ENCODE results near the gene LSM12.
A peak's percentile ranks its signal among the peaks of the same experiment; 100 is the strongest.

LSM12 gene

GRCh38 chr17:44007346-44008204 is 58.9 kb downstream of the LSM12 start:
- Histone ChIP-seq H3K27me3 (ENCODE audit: insufficient read depth, low read length) (peaks cover 41% of the 10 kb centered on the region), H3K36me3 (ENCODE audit: insufficient read depth, low read depth, low read length) (peaks cover 7% of the 10 kb centered on the region; the same call in 1 of the 2 replicates), H3K9me3 (ENCODE audit: insufficient read depth, low read depth, low read length) (no peaks in the 10 kb centered on the region), H3K4me1 (ENCODE audit: insufficient read depth, low read length) (peaks cover 16% of the 10 kb centered on the region), H3K4me3 (ENCODE audit: low read length) (peak overlapping the region; percentile 91), H3K27ac (ENCODE audit: low read length) (no peak overlapping the region), H3K9ac (ENCODE audit: low read depth, low read length) (peak overlapping the region; percentile 65; the same call in 1 of the 2 replicates)

DNA sequence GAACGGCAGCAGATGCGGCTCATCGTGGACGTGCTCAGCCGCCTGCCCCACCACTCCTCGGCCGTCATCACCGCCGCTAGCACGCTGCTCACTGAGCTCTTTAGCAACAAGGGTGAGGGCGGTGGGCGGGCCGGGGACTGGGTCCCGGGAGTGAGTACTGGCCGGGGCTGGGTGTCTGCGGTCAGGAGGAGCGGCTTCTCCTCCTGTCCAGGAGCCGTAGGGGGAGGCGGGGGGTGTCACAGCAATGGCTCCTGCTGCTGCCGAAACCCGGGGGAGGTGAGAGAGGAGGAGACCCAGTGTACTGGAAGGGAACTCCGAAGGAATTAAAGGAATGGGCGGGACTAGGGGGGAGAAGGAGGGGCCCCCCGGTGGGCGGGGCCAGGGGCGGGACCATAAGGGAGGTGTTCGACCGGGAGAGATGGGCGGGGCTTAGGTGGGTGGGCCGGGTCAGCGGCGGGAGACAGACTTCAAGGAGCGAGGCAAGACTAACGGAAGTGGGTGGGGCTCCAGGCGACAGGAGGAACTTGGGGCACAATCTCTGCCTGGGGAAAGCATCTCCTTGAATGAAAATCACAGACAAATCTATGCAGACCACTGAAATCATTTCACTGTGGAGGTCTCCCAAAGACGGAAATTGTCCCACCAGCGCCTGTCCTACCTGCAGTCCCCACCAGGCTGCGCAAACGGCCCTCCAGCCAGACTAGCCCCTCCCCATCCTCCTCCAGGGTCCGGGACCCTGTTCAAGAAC is 59.7 kb downstream of the LSM12 start:
- peak overlapping the region; percentile 91 for H3K4me3 ChIP-seq (ENCODE audit: low read length)
- H3K9ac ChIP-seq (ENCODE audit: low read depth, low read length) = peak overlapping the region; percentile 65; the same call in 1 of the 2 replicates
- H3K4me1 ChIP-seq (ENCODE audit: insufficient read depth, low read length) = peaks cover 16% of the 10 kb centered on the region
- no peaks in the 10 kb centered on the region for H3K9me3 ChIP-seq (ENCODE audit: insufficient read depth, low read depth, low read length)
- peaks cover 3% of the 10 kb centered on the region; the same call in 1 of the 2 replicates for H3K36me3 ChIP-seq (ENCODE audit: insufficient read depth, low read depth, low read length)
- H3K27me3 ChIP-seq (ENCODE audit: insufficient read depth, low read length) = peaks cover 44% of the 10 kb centered on the region
- H3K27ac ChIP-seq (ENCODE audit: low read length) = no peak overlapping the region

GRCh38 chr17:44006272-44006597 is 60.2 kb downstream of the LSM12 start:
- peaks cover 44% of the 10 kb centered on the region for H3K27me3 ChIP-seq (ENCODE audit: insufficient read depth, low read length)

GRCh38 chr17:44005527-44006271 is 60.8 kb downstream of the LSM12 start:
- no peak overlapping the region for H3K27ac ChIP-seq (ENCODE audit: low read length)
- peak overlapping the region; percentile 91 for H3K4me3 ChIP-seq (ENCODE audit: low read length)
- peaks cover 16% of the 10 kb centered on the region for H3K4me1 ChIP-seq (ENCODE audit: insufficient read depth, low read length)
- peaks cover 44% of the 10 kb centered on the region for H3K27me3 ChIP-seq (ENCODE audit: insufficient read depth, low read length)
- no peaks in the 10 kb centered on the region for H3K36me3 ChIP-seq (ENCODE audit: insufficient read depth, low read depth, low read length)
- peak overlapping the region; percentile 51; the same call in 1 of the 2 replicates for H3K9ac ChIP-seq (ENCODE audit: low read depth, low read length)
- no peaks in the 10 kb centered on the region for H3K9me3 ChIP-seq (ENCODE audit: insufficient read depth, low read depth, low read length)

More at GRCh38 chr17:44006272-44006597, 60.2 kb downstream of the LSM12 start:
- H3K9me3 ChIP-seq (ENCODE audit: insufficient read depth, low read depth, low read length) = no peaks in the 10 kb centered on the region
- H3K9ac ChIP-seq (ENCODE audit: low read depth, low read length) = peak overlapping the region; percentile 51; the same call in 1 of the 2 replicates
- peaks cover 16% of the 10 kb centered on the region for H3K4me1 ChIP-seq (ENCODE audit: insufficient read depth, low read length)
- no peaks in the 10 kb centered on the region for H3K36me3 ChIP-seq (ENCODE audit: insufficient read depth, low read depth, low read length)
- no peak overlapping the region for H3K27ac ChIP-seq (ENCODE audit: low read length)
- peak overlapping the region; percentile 91 for H3K4me3 ChIP-seq (ENCODE audit: low read length)

- H3K27me3 ChIP-seq (ENCODE audit: insufficient read depth, low read length) = peaks cover 44% of the 10 kb centered on the region
Measured at GRCh38 chr17:44004761-44005526, 61.5 kb downstream of the LSM12 start.

GRCh38 chr17:44004077-44004760 is 62.3 kb downstream of the LSM12 start, which contains the start of gene NAGS:
NAGS (plus strand) TSS chr17:44004622; CDS start chr17:44004664, 42 bp downstream.
- H3K4me1 ChIP-seq (ENCODE audit: insufficient read depth, low read length) = peaks cover 16% of the 10 kb centered on the region
- peaks cover 44% of the 10 kb centered on the region for H3K27me3 ChIP-seq (ENCODE audit: insufficient read depth, low read length)
- H3K36me3 ChIP-seq (ENCODE audit: insufficient read depth, low read depth, low read length) = no peaks in the 10 kb centered on the region
- peak within 1 kb of the TSS; percentile 27; the same call in 1 of the 2 replicates for H3K9ac ChIP-seq (ENCODE audit: low read depth, low read length)
- H3K9me3 ChIP-seq (ENCODE audit: insufficient read depth, low read depth, low read length) = no peaks in the 10 kb centered on the region
- H3K27ac ChIP-seq (ENCODE audit: low read length) = no peak within 1 kb of the TSS
- peak within 1 kb of the TSS; percentile 91 for H3K4me3 ChIP-seq (ENCODE audit: low read length)

More at GRCh38 chr17:44004761-44005526, 61.5 kb downstream of the LSM12 start:
- Histone ChIP-seq H3K9me3 (ENCODE audit: insufficient read depth, low read depth, low read length) (no peaks in the 10 kb centered on the region), H3K36me3 (ENCODE audit: insufficient read depth, low read depth, low read length) (no peaks in the 10 kb centered on the region), H3K27ac (ENCODE audit: low read length) (no peak overlapping the region), H3K9ac (ENCODE audit: low read depth, low read length) (no peak overlapping the region), H3K4me1 (ENCODE audit: insufficient read depth, low read length) (peaks cover 16% of the 10 kb centered on the region), H3K4me3 (ENCODE audit: low read length) (peak overlapping the region; percentile 91)

DNA sequence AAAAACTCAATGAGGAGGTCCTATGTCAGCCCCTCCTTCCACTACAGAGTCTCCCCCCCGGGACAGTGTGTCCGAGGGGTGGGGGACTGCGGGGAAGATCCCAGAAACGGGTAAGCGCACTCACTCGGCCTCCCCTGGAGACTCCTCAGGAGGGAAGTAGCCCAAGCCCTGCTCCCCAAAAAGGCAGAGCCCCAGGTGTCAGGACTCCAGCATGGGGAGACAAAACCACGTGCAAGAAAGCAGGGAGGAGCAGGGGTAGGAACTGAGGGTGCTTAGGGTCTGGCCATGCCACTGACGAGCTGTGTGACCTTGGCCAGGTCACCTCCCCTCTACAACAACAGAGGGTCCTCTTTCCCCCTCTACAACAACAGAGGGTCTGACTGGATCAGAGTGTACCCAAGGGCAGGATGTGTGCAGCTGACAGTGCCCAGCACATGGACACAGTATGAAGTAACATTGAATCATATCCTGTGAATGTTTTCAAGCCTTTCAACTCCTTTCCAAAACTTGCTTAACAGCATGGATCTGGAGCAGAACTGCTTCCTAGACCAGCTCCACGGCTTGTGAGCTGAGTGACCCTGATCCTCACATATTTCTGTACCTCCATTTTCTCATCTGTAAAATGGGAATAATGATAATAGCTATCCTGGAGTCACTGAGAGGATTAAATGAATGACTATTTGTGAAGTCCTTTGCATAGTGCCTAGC is 64.2 kb downstream of the LSM12 start:
- Histone ChIP-seq H3K9ac (ENCODE audit: low read depth, low read length) (no peak overlapping the region), H3K9me3 (ENCODE audit: insufficient read depth, low read depth, low read length) (no peaks in the 10 kb centered on the region), H3K27me3 (ENCODE audit: insufficient read depth, low read length) (peaks cover 44% of the 10 kb centered on the region), H3K36me3 (ENCODE audit: insufficient read depth, low read depth, low read length) (no peaks in the 10 kb centered on the region), H3K4me3 (ENCODE audit: low read length) (no peak overlapping the region), H3K4me1 (ENCODE audit: insufficient read depth, low read length) (peaks cover 6% of the 10 kb centered on the region; the same call in 1 of the 2 replicates), H3K27ac (ENCODE audit: low read length) (no peak overlapping the region)

DNA sequence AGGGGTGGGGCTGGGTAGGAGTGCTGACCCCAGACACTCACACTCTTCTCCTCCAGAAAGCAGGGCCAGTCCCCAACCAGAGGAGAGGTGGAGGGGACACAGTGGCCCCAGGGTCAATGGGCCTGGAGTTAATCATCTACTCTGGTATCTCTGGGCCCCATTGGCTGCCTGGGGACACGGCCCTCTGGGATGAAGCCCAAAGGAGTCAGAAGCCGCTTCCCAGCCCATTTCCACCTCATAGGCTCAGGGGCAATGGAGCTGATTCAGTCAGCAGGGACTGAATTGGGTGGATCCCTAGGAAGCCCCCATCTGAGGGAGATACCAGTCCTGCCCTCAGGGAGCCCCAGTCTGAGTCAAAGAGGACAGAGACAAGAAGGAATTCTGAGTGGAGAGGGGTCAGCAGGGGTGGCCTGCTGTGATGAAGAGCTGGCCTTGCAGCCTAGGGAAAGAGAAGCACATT is 65.0 kb downstream of the LSM12 start:
- H3K4me1 ChIP-seq (ENCODE audit: insufficient read depth, low read length) = peaks cover 6% of the 10 kb centered on the region; the same call in 1 of the 2 replicates
- no peaks in the 10 kb centered on the region for H3K9me3 ChIP-seq (ENCODE audit: insufficient read depth, low read depth, low read length)
- no peak overlapping the region for H3K27ac ChIP-seq (ENCODE audit: low read length)
- H3K36me3 ChIP-seq (ENCODE audit: insufficient read depth, low read depth, low read length) = no peaks in the 10 kb centered on the region
- no peak overlapping the region for H3K9ac ChIP-seq (ENCODE audit: low read depth, low read length)
- H3K27me3 ChIP-seq (ENCODE audit: insufficient read depth, low read length) = peaks cover 42% of the 10 kb centered on the region
- no peak overlapping the region for H3K4me3 ChIP-seq (ENCODE audit: low read length)

GRCh38 chr17:44000871-44001460 is 65.5 kb downstream of the LSM12 start:
- no peak overlapping the region for H3K9ac ChIP-seq (ENCODE audit: low read depth, low read length)
- no peaks in the 10 kb centered on the region for H3K9me3 ChIP-seq (ENCODE audit: insufficient read depth, low read depth, low read length)
- H3K36me3 ChIP-seq (ENCODE audit: insufficient read depth, low read depth, low read length) = no peaks in the 10 kb centered on the region
- H3K27ac ChIP-seq (ENCODE audit: low read length) = no peak overlapping the region
- H3K4me3 ChIP-seq (ENCODE audit: low read length) = no peak overlapping the region
- H3K27me3 ChIP-seq (ENCODE audit: insufficient read depth, low read length) = peaks cover 37% of the 10 kb centered on the region
- H3K4me1 ChIP-seq (ENCODE audit: insufficient read depth, low read length) = peaks cover 6% of the 10 kb centered on the region; the same call in 1 of the 2 replicates
